Neural cell (in vitro differentiated cells): ENCODE results near the gene ANAPC7. TPM values are rescaled to one million over a fixed set of nuclear protein-coding genes. Genes with fewer than 3 reads are reported as not detected.

ENCODE experiments used
- H2AFZ ChIP-seq: fragments of 200-600, 300-800 bp; sonication (generic), shearing (Covaris generic); 2 replicates; pipeline ENCODE4 v1.6.0; 2014; ENCODE audit warnings: low read depth, mild to moderate bottlenecking, antibody characterized with exemption, low read length, moderate library complexity
- H3F3A ChIP-seq: fragments of 200-600 bp; shearing (Covaris generic); 2 replicates; pipeline ENCODE4 v1.6.1; 2016; ENCODE audit warnings: mild to moderate bottlenecking, moderate library complexity, mixed read lengths, antibody characterized with exemption, low read length; ENCODE audit not compliant: insufficient read depth, poor library complexity, severe bottlenecking
- H3K27ac ChIP-seq: fragments of 200-600, 300-800 bp; sonication (generic), shearing (Covaris generic); 2 replicates; pipeline ENCODE4 v1.5.1; 2014; ENCODE audit warnings: mild to moderate bottlenecking, low read length, moderate library complexity
- H3K27me3 ChIP-seq: fragments of 300-800, 200-600 bp; sonication (generic), shearing (Covaris generic); 2 replicates; pipeline ENCODE4 v1.6.0; 2014; ENCODE audit warnings: mild to moderate bottlenecking, low read depth, low read length, moderate library complexity; ENCODE audit not compliant: insufficient read depth
- H3K36me3 ChIP-seq: fragments of 300-800, 200-600 bp; sonication (generic), shearing (Covaris generic); 2 replicates; pipeline ENCODE4 v1.5.1; 2014; ENCODE audit warnings: mild to moderate bottlenecking, antibody characterized with exemption, low read length, moderate library complexity; ENCODE audit not compliant: insufficient read depth
- H3K4me2 ChIP-seq: fragments of 300-800, 200-600 bp; sonication (generic), shearing (Covaris generic); 2 replicates; pipeline ENCODE4 v1.6.0; 2014; ENCODE audit warnings: mild to moderate bottlenecking, low read length
- H3K4me3 ChIP-seq: fragments of 300-800, 200-600 bp; sonication (generic), shearing (Covaris generic); 2 replicates; pipeline ENCODE4 v1.5.1; 2014; ENCODE audit warnings: mild to moderate bottlenecking, low read length, moderate library complexity
- H3K79me2 ChIP-seq: fragments of 200-600 bp; shearing (Covaris generic); replicated peaks from 2 replicates; pipeline ENCODE4 v1.6.0; 2014; ENCODE audit warnings: mild to moderate bottlenecking, low read length, moderate library complexity; ENCODE audit not compliant: insufficient read depth
- H3K9ac ChIP-seq: fragments of 300-800, 200-600 bp; sonication (generic), shearing (Covaris generic); 2 replicates; pipeline ENCODE4 v1.6.1; 2016; ENCODE audit warnings: mild to moderate bottlenecking, low read length, mixed read lengths
- H3K9me2 ChIP-seq: fragments of 200-600 bp; shearing (Covaris generic); 2 replicates; pipeline ENCODE4 v1.6.1; 2016; ENCODE audit warnings: mild to moderate bottlenecking, low read length, mixed read lengths; ENCODE audit not compliant: insufficient read depth
- H3K9me3 ChIP-seq: fragments of 200-600, 300-800 bp; sonication (generic), shearing (Covaris generic); 2 replicates; pipeline ENCODE4 v1.6.1; 2016; ENCODE audit warnings: mild to moderate bottlenecking, mixed run types, low read length, moderate library complexity, mixed read lengths
- H4K20me1 ChIP-seq: fragments of 200-600 bp; shearing (Covaris generic); 2 replicates; pipeline ENCODE4 v1.6.1; 2016; ENCODE audit warnings: mild to moderate bottlenecking, mixed run types; ENCODE audit not compliant: insufficient read depth
- EP300 ChIP-seq: fragments of 450-650 bp; conservative IDR thresholded peaks from 2 replicates; pipeline ENCODE4 v1.6.1; 2014; ENCODE audit warnings: antibody characterized with exemption, mild to moderate bottlenecking, moderate library complexity; ENCODE audit not compliant: poor library complexity, severe bottlenecking
- EZH2 ChIP-seq: fragments of 200-600, 300-800 bp; shearing (Covaris generic), sonication (generic); IDR thresholded peaks from 2 replicates; pipeline ENCODE4 v1.6.1; 2014; ENCODE audit warnings: antibody characterized with exemption, low read length, borderline replicate concordance, mild to moderate bottlenecking; ENCODE audit not compliant: insufficient read depth, poor library complexity, severe bottlenecking
- MXI1 ChIP-seq: fragments of 450-650 bp; conservative IDR thresholded peaks from 2 replicates; pipeline ENCODE4 v1.6.1; 2014; ENCODE audit warnings: antibody characterized with exemption, mild to moderate bottlenecking; ENCODE audit not compliant: poor library complexity, severe bottlenecking
- POLR2AphosphoS5 ChIP-seq: IDR thresholded peaks from 2 replicates; pipeline ENCODE4 v1.6.1; 2012
- RAD21 ChIP-seq: fragments of 450-650 bp; conservative IDR thresholded peaks from 2 replicates; pipeline ENCODE4 v1.6.1; 2014; ENCODE audit warnings: antibody characterized with exemption, mild to moderate bottlenecking, moderate library complexity
- SMC3 ChIP-seq: fragments of 450-650 bp; conservative IDR thresholded peaks from 2 replicates; pipeline ENCODE4 v1.6.1; 2014; ENCODE audit warnings: antibody characterized with exemption, mild to moderate bottlenecking, moderate library complexity; ENCODE audit not compliant: poor library complexity
- TAF1 ChIP-seq: IDR thresholded peaks from 2 replicates; pipeline ENCODE4 v1.6.1; 2012; ENCODE audit warnings: low read depth
- polyA plus RNA-seq: library from polyadenylated mRNA; depleted of rRNA; stranded (reverse); fragments of >200 nt; gene quantifications from 2 replicates; pipeline ENCODE4 v1.2.3, GENCODE V29; 2014
- TF ChIP-seq, protein P1 (sequence below): IDR thresholded peaks from 2 replicates; pipeline ENCODE4 v1.6.1; 2012; ENCODE audit warnings: borderline replicate concordance
- TF ChIP-seq, protein P2 (sequence below): fragments of 450-650 bp; IDR thresholded peaks from 2 replicates; pipeline ENCODE4 v1.5.1; 2014; ENCODE audit warnings: antibody characterized with exemption, mild to moderate bottlenecking, moderate library complexity; ENCODE audit not compliant: poor library complexity, severe bottlenecking

ANAPC7 gene
- polyA plus RNA-seq, 1 donor from 2014 or later, result 92.8 TPM

DNA sequence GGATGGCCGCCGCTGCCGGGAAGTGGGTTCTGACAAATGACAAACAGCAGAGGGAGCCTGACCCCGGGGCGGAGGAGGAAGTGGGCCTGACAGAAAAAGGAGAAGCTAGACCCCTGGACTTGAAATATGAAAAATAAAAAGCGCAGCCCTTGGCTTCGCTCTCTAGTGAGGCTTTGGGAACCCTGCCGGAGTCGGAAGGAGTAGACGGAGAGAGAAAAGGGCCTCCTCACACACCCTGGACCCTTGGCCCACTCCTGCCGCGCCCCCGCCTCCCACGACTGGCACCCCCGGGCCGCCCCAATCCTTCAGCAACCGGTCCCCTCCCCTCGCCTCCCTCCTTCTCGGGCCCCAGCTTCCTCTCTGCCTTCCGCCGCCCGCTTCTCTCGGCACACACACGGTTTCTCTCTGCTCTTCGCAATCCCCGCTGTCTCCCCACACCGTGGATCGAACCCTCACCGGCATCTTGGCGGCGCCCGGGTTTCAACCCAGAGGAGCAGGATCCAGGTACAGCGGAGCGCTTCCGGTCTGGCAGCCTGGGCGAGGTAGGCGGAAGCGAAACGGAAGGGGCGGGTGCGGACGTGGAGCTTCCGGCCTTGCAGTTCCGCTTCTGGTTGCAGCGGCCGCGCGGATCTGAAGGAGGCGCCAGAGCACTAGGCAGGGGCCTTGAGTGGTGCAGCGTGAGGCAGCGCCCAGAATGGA, 46.4 kb upstream of the ANAPC7 start, which contains the start of gene ARPC3:
ARPC3 (minus strand) TSS at position 539 of the 699 bp plus-strand sequence; CDS start at position 462, 77 bp downstream.
- peak within 1 kb of the TSS; percentile 90 for H3K4me3 ChIP-seq
- H3K9me3 ChIP-seq, result no peaks in the 10 kb centered on the region
- no peaks in the 10 kb centered on the region for H4K20me1 ChIP-seq
- TF ChIP-seq EP300 (no peak), POLR2AphosphoS5 (peak; percentile 93), SMC3 (peak; percentile 75), TAF1 (no peak), RAD21 (peak; percentile 91), MXI1 (peak; percentile 73), EZH2 (no peak)
- TF ChIP-seq, protein P1, sequence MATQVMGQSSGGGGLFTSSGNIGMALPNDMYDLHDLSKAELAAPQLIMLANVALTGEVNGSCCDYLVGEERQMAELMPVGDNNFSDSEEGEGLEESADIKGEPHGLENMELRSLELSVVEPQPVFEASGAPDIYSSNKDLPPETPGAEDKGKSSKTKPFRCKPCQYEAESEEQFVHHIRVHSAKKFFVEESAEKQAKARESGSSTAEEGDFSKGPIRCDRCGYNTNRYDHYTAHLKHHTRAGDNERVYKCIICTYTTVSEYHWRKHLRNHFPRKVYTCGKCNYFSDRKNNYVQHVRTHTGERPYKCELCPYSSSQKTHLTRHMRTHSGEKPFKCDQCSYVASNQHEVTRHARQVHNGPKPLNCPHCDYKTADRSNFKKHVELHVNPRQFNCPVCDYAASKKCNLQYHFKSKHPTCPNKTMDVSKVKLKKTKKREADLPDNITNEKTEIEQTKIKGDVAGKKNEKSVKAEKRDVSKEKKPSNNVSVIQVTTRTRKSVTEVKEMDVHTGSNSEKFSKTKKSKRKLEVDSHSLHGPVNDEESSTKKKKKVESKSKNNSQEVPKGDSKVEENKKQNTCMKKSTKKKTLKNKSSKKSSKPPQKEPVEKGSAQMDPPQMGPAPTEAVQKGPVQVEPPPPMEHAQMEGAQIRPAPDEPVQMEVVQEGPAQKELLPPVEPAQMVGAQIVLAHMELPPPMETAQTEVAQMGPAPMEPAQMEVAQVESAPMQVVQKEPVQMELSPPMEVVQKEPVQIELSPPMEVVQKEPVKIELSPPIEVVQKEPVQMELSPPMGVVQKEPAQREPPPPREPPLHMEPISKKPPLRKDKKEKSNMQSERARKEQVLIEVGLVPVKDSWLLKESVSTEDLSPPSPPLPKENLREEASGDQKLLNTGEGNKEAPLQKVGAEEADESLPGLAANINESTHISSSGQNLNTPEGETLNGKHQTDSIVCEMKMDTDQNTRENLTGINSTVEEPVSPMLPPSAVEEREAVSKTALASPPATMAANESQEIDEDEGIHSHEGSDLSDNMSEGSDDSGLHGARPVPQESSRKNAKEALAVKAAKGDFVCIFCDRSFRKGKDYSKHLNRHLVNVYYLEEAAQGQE, result no peak
- TF ChIP-seq, protein P2, sequence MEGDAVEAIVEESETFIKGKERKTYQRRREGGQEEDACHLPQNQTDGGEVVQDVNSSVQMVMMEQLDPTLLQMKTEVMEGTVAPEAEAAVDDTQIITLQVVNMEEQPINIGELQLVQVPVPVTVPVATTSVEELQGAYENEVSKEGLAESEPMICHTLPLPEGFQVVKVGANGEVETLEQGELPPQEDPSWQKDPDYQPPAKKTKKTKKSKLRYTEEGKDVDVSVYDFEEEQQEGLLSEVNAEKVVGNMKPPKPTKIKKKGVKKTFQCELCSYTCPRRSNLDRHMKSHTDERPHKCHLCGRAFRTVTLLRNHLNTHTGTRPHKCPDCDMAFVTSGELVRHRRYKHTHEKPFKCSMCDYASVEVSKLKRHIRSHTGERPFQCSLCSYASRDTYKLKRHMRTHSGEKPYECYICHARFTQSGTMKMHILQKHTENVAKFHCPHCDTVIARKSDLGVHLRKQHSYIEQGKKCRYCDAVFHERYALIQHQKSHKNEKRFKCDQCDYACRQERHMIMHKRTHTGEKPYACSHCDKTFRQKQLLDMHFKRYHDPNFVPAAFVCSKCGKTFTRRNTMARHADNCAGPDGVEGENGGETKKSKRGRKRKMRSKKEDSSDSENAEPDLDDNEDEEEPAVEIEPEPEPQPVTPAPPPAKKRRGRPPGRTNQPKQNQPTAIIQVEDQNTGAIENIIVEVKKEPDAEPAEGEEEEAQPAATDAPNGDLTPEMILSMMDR, result peak; percentile 98
- H3K27ac ChIP-seq, result peak within 1 kb of the TSS; percentile 90
- H3K4me2 ChIP-seq, result peak within 1 kb of the TSS; percentile 86
- no peaks in the 10 kb centered on the region for H3F3A ChIP-seq
- H3K9ac ChIP-seq, result peak within 1 kb of the TSS; percentile 95
- H2AFZ ChIP-seq, result peak within 1 kb of the TSS; percentile 68
- H3K9me2 ChIP-seq, result no peaks in the 10 kb centered on the region
- no peaks in the 10 kb centered on the region for H3K36me3 ChIP-seq
- H3K27me3 ChIP-seq, result no peaks in the 10 kb centered on the region
- H3K79me2 ChIP-seq, result peaks cover 20% of the 10 kb centered on the region

DNA sequence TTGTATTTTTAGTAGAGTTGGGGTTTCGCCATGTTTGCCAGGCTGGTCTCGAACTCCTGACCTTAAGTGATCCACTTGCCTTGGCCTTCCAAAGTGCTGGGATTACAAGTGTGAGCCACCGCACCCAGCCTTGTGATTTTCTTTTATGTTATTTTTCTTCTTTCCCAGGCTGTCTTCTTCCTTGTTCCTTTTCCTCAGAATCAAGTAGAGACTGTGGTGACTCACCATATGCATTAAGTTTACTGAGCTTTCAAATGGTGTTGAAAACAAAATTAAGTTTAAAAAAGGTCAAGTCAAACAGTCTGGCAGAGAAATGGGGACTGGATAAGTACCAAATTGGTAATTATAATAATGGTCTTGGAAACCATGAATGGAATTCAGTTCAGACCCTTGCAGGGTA, 40.9 kb upstream of the ANAPC7 start:
- Histone ChIP-seq H2AFZ (no peak overlapping the region), H3K9ac (no peak overlapping the region), H3F3A (no peaks in the 10 kb centered on the region), H4K20me1 (no peaks in the 10 kb centered on the region), H3K4me2 (no peak overlapping the region), H3K4me3 (no peak overlapping the region), H3K27me3 (no peaks in the 10 kb centered on the region), H3K9me3 (no peaks in the 10 kb centered on the region), H3K36me3 (peaks cover 3% of the 10 kb centered on the region), H3K9me2 (no peaks in the 10 kb centered on the region), H3K27ac (no peak overlapping the region), H3K79me2 (peaks cover 19% of the 10 kb centered on the region)
- TF ChIP-seq EP300 (no peak), POLR2AphosphoS5 (no peak), TAF1 (no peak), EZH2 (no peak), MXI1 (no peak), RAD21 (no peak), SMC3 (no peak)
- TF ChIP-seq, protein P2, result no peak
- TF ChIP-seq, protein P1, result no peak
